GM18502 (cell line): Measurements from ENCODE around the gene CASKIN1.

Experiments
- ATAC-seq: cut with Tn5 transposase; IDR thresholded peaks from one replicate; pipeline ENCODE4 v1.9.1; 2021; ENCODE audit warnings: mild to moderate bottlenecking; ENCODE audit not compliant: unreplicated experiment, poor library complexity

CASKIN1 gene

DNA sequence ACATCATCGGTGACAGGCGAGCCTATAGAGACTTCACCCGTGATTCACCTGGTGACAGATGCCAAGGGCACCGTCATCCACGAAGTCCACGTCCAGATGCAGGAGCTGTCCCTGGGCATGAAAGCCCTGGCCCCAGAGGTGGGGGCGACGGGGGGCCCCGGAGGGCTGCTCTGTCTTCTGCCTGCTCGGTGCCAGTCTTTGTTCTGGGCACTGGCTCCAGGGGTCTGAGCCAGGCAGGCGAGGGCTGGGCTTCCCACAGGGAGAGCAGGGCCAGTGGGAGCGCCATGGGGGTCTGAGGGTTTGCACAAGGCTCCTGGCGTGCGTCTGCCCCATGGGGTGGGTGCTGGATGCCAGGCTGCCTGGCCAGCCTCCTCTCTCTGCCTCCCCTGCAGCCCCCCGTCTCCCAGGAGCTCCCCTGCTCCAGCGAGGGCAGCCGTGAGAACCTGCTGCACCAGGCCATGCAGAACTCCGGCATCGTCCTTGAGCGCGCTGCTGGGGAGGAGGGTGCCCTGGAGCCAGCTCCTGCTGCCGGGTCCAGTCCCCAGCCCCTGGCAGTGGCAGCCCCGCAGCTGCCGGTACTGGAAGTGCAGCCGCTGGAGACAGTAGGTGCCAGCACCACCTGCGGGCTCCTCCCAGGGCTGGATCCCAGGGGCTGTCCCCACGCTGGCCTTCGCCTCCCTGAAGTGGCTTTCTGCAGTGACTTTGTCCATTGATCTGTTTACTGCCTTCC is 36.8 kb upstream of the CASKIN1 start:
- ATAC-seq: no peak

GRCh38 chr16:2232094-2232990 is 35.9 kb upstream of the CASKIN1 start:
- no peak for ATAC-seq

GRCh38 chr16:2231016-2231931 is 34.9 kb upstream of the CASKIN1 start:
- ATAC-seq: no peak

DNA sequence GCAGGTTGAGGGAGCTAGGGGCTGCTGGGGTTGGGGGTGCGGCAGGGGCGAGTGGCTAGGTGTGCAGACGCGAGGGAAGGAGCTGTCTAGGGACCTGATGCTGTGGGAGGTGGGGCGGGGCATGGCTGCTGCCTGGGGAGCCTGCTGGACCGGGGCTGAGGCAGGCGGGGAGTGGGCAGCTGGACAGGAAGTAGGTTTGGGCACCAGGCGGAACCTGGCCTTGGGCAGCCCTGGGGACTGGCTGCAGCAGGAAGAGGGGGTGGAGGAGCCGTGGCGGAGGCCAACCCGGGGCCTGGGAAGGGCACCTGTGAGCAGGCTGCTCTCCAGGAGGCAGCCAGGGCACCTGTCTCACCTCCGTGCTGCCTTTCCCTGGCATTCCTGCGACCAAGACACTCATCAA is 34.0 kb upstream of the CASKIN1 start:
- no peak for ATAC-seq

GRCh38 chr16:2229632-2230250 is 33.3 kb upstream of the CASKIN1 start:
- no peak for ATAC-seq

DNA sequence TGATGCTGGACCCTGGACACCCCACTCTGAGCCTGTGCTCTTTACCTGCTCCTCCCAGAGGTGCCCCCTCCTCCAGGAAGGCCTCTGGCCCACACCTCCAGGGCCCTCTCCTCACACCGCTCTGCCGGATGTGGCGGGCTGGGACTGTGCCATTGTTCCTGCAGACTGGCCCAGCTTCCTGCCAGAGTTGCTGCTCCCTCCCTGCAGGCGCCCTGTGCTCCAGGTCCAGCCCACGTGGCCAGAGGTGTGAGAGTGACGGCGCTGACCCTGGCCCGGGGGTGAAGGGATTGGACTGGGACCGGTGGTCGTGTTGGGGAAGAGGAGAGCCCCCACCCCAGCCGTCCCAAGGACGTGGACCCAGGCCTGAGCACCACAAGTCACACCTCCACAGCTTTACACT is 32.7 kb upstream of the CASKIN1 start:
- ATAC-seq: no peak

- no peak for ATAC-seq
These were observed 31.9 kb upstream of the CASKIN1 start for GRCh38 chr16:2228161-2228824.

- no peak for ATAC-seq
These were observed 30.5 kb upstream of the CASKIN1 start for GRCh38 chr16:2226918-2227317.

GRCh38 chr16:2226245-2226793 is 29.9 kb upstream of the CASKIN1 start:
- ATAC-seq: no peak

- ATAC-seq: peak; percentile 14
These were observed 27.6 kb upstream of the CASKIN1 start for GRCh38 chr16:2223942-2224486.

DNA sequence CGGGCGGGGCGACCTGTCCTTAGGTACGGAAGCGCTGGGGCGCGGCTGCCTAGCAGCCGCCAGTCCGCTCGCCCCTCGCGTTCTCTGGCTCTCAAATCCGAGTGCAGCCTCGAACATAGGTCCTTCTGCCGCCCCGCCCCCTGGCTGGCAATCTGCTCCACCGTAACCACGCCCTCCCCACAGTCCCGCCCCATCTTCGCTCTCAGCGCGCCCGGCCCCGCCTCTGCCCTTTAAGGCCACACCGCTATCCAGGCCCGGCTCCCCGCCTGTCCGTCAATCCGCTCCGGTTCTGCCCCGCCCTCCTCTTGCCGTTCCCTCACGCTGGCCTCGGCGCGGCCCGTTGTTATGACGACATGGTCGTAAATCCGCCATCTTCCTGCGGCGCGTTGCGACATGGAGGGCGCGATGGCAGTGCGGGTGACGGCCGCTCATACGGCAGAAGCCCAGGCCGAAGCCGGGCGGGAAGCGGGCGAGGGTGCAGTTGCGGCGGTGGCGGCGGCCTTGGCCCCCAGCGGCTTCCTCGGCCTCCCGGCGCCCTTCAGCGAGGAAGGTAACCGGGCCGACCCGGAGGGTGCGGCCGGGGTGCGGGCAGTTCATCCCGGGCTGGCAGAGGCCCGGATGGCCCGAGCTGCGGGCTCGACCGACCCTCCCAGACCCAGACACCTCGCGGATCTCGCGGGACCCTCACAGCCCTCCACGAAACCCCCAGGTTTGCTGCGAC is 27.0 kb upstream of the CASKIN1 start, which contains the start of gene E4F1:
E4F1 (plus strand) TSS at position 371 of the 721 bp plus-strand sequence; CDS start at position 394, 23 bp downstream.
- peak; percentile 93 for ATAC-seq

- no peak for ATAC-seq
These were observed 19.9 kb upstream of the CASKIN1 start for GRCh38 chr16:2216330-2216729.

GRCh38 chr16:2214719-2214968 is 18.2 kb upstream of the CASKIN1 start, which contains the start of gene PGP:
TSS of gene PGP (minus strand) at chr16:2214840. CDS start at chr16:2214777, 63 bp downstream.
- peak; percentile 87 for ATAC-seq

GRCh38 chr16:2213817-2214718 is 17.7 kb upstream of the CASKIN1 start:
- peak; percentile 19 for ATAC-seq

- no peak for ATAC-seq
These were observed 16.2 kb upstream of the CASKIN1 start for GRCh38 chr16:2212362-2213324.

DNA sequence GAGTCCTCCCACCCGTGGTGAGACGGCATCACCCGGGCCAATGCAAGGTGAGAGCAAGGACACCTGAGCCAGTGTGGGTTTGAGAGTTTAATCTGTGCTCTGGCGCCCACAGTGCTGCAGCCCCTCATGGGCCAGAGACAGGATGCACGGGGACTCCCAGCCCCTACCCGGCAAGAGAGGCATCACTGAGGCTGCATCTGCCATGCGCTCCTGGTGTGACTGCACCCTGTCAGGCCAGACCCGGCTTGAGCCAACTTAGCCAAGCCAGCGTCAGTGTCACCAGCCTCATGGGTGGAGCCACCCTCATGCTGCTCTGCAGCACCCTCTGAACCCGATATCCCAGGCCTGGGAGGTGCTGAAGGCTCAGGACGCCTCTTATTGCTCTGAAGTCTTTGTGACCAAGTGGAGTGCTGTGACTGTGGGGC is 15.5 kb upstream of the CASKIN1 start:
- ATAC-seq: no peak
